Dermis microvascular lymphatic vessel endothelial cell (primary cell): Measurements from ENCODE around the gene ITPR2. TPM values are rescaled to one million over a fixed set of nuclear protein-coding genes. Genes with fewer than 3 reads are reported as not detected.
"Not testable (repeated sequence)": the region's sequence is repeated elsewhere in the genome, so short reads cannot be mapped to it uniquely, and the experiment has no call there.

ENCODE experiments used
- DNase-seq, 2 donors: peaks; one replicate each; pipeline versions ENCODE4 v3.0.0 to v3.0.0-alpha.2; 2010; ENCODE audit warnings: low read depth in 2 of 2
- total RNA-seq: library from RNA; depleted of rRNA; stranded (reverse); fragments of >200 nt; gene quantifications from 2 replicates; pipeline ENCODE4 v1.2.1, GENCODE V29; 2014

Gene ITPR2
- total RNA-seq, 1 donor from 2014 or later = 28.0 TPM

GRCh38 chr12:26851031-26851809, 18.2 kb upstream of the ITPR2 start:
- DNase-seq = no peak

DNA sequence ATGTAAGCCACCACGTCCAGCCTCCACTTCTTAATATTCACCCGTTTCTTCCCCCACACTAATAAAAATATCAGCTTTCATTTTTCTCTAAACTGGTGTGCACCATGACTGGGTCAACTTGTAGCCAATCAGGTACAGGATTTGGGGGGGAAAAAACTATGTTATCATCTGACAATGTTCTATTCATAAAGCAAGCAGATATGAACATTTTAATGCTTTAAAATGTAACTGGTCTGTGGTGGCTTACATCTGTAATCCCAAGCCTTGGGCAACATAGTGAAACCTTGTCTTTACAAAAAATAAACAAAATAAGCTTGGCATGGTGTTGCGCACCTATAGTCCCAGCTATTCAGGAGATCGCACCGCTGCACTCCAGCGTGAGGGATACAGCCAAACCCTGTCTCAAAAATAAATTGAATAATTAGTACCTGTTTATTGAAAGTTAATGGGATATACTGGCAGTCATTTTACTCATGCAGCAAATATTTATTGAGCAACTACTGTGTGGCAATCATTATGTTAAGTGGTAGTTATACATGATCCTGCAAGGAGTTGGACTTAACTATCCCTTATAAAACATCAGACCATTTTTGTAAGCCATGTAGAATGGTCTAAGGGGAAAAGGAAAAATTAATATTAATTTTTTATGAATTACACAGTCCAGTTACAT, 15.3 kb upstream of the ITPR2 start:
- no peak for DNase-seq

DNA sequence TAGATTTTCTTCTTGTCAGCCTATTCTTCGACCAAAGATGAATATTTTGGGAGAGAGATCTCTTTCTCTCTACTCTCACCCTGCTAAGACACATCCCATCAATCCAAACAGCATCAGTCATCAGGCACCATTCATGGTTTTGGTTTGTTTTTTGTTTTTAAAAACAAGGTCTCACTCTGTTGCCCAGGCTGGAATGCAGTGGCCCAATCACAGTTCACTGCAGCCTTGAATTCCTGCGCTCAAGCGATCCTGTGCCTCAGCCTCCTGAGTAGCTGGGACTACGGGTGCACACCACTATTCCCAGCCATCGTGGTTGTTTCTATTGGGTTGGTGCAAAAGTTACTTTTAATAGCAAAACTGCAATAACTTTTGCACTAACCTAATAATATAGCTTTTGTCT, 14.4 kb upstream of the ITPR2 start:
- no peak for DNase-seq

- no peak for DNase-seq
Observed at GRCh38 chr12:26846416-26846815, 13.4 kb upstream of the ITPR2 start.

GRCh38 chr12:26845984-26846383, 13.0 kb upstream of the ITPR2 start:
- peak in 1 of 2 donors; percentile 64 for DNase-seq

GRCh38 chr12:26845057-26845666, 12.2 kb upstream of the ITPR2 start:
- peak; percentile 49 to 73 for DNase-seq

GRCh38 chr12:26843311-26843710, 10.3 kb upstream of the ITPR2 start:
- DNase-seq = no peak

- DNase-seq = no peak
Observed at GRCh38 chr12:26841085-26841484, 8.1 kb upstream of the ITPR2 start.

GRCh38 chr12:26839512-26839911, 6.5 kb upstream of the ITPR2 start:
- DNase-seq = no peak

- no peak for DNase-seq
Observed at GRCh38 chr12:26838888-26839416, 6.0 kb upstream of the ITPR2 start.

DNA sequence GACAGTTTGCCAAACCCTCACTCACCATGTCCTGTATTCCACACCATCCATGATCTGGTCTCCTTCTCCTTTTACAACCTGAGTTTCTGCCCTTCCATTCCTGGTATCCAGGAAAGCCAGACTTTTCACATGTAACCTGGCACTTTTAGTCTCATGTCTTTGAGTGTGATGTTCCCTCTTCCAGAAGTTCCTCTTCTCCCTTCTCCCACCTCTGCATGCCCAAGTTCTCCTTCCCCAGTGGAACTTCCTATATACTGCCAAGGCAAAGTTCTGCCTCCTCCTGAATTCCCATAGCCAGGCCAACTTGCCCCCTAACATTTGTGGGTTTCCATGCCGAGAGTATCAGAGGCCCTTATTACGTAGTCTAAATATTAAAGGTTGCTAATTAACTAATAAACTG, 3.2 kb upstream of the ITPR2 start:
- DNase-seq = no peak

DNA sequence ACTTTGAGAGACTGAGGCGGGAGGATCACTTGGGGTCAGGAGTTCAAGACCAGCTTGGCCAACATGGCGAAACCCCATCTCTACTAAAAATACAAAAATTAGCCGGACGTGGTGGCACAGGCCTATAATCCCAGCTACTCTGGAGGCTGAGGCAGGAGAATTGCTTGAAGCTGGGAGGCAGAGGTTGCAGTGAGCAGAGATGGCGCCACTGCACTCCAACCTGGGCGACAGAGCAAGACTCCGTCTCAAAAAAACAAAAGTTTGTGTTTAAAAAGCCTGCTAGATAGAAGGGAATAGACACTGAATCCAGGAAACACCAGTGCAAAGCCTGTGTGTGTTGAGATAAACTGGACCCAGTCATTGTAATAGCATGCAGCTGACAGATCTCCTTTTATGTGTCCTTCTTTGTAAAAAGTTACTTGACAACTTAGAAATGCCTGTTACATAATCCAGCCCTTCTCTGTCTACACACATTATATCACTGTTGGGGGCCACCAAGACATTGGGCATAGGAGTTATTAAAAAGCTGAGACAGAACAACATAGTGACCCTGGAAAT, 1.6 kb upstream of the ITPR2 start:
- not testable (repeated sequence) for DNase-seq

DNA sequence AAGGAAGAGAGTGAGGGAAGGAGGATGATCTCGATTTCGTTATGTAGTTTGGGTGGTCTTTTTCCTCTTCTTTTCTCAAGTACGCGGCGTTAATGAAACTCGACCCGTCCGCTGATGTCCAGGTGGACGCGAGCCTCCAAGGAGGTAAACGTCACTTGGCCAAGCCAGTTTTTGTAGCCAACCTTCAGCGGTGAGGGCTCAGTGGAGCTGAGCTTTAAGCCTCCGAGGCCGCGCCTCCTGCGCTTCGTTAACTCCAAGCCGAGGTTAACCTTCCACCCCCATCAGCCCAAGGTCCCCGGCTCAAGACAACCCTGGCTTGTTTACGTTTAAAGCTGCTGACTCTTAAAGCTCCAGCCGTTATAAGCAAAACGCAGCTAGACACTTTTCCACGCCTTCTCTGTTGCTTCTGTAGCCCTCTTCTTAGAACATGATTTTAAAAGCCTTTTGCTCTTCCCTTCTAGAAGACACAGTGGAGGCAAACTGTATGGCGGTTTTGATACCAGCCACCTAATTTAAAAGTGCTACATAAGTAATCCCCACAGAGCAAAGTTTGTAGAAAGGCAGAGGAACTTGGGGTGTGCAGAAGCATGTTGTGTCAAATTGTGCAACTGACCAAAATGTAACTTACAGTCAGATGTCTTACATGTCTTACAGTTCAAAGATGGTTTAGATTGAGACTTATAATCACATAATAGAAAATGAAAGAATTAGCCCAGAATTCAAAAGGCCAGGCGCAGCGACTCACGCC, 923 bp upstream of the ITPR2 start:
- peak in 1 of 2 donors; percentile 20 for DNase-seq

DNA sequence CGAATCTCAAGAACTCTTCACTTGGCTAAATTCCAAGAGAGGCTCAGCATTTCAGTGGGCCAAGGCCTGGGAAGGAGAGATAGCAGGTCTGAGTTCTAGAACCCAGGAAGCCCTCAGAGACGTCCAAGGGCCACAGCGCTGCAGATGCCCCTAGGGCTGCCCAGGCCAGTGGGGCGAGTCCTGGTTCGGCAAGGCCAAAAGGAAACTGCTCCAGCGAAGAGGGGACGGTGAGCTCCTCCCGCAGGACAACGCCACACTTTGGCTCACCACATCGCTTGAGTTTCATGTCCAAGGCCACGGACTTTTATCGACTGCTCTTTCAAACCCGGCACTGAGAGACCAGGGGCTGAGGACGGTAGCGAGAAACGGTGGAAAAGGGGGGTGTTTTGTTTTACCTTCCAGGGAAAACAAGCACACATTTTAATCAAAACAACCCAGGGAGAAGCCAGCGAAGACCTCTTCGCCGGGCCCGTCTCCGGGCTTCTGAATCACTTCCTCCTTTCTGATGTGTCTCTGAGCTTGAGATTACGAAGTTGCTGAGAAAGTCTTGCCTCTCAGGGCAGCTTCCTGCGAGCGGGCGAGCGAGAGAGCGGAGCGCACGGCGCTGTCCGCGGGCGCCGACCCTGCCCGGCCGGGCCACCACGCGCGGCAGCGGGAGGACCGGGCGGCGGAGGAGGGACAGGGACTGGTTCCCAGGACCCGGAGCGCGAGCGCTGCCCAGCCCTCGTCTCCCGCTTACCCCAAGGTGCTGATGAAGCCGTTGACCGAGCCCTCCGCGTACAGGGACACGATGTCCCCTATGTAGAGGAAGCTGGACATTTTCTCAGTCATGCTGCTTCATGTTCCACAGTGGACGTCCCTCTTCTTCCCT, 808 bp downstream of the ITPR2 start:
- DNase-seq = peak; percentile 33 to 81

GRCh38 chr12:26830783-26831551, 2.0 kb downstream of the ITPR2 start:
- DNase-seq = peak in 1 of 2 donors; percentile 14

GRCh38 chr12:26830363-26830762, 2.6 kb downstream of the ITPR2 start:
- DNase-seq = no peak

- DNase-seq = no peak
Observed at GRCh38 chr12:26828280-26829073, 4.5 kb downstream of the ITPR2 start.

- DNase-seq = no peak
Observed at GRCh38 chr12:26826437-26826836, 6.6 kb downstream of the ITPR2 start.
